Left colon (tissue), 2 donors: Measurements from ENCODE around the gene STK26. TPM values are rescaled to one million over a fixed set of nuclear protein-coding genes. Genes with fewer than 3 reads are reported as not detected.
"Not testable (repeated sequence)": the region's sequence is repeated elsewhere in the genome, so short reads cannot be mapped to it uniquely, and the experiment has no call there.

Source experiments
- ATAC-seq: fragments of 200-7000 bp; cut with Tn5 transposase; one replicate; pipeline ENCODE4 v1.9.1; 2020; ENCODE audit warnings: mild to moderate bottlenecking, moderate library complexity
- DNase-seq, 2 donors: peaks; one replicate each; pipeline ENCODE4 v3.0.0-alpha.2; 2020
- intact Hi-C, 2 donors: fragments of 100-400 bp; cut with DNase I in 1 of 2; cut with micrococcal nuclease in 1 of 2; formaldehyde crosslinking; loops; one replicate each; pipeline versions ENCODE4 v1.11.2 to v1.14.0; 2022; cut with DNase I, micrococcal nuclease
- long read RNA-seq: library from polyadenylated mRNA; unstranded; transcript quantifications from one replicate; pipeline ENCODE4 v2.0.0, GENCODE V29; 2021
- total RNA-seq, 2 donors: library from RNA; stranded (reverse); fragmentation: NEBNext Ultra II Directional; extraction: Animal tissue kit (Norgen Biotek cat#: 25700); gene quantifications; one replicate each; pipeline ENCODE4 v1.2.1, GENCODE V29; 2021
- donor health status: DM: no; HTN: no; CAD: no.
- donor health status: DM: yes; HTN: yes; CAD: no.

Gene STK26
- 10 to 100 TPM; 10.8 to 19.3 TPM for total RNA-seq
- long read RNA-seq, transcript STK26-202 (12 exons, 3,288 nt): major isoform, 12 of 17 reads
- long read RNA-seq, partial matches to known transcripts: 5 of 17 reads
- long read RNA-seq, other reads (novel, unspliced or antisense): 0 of 17 reads

- intact Hi-C loops: no loop called here
- ATAC-seq: peak; percentile 91
- DNase-seq: peak; percentile 73 to 78
Observed at GRCh38 chrX:132022967-132023895, at the start of gene STK26. Gene STK26 (plus strand): TSS chrX:132023302. CDS start chrX:132023618, 316 bp downstream.

- intact Hi-C loops: no loop called here
- ATAC-seq: no peak
- DNase-seq: no peak
Observed at GRCh38 chrX:131975851-131976250, 47.3 kb upstream of the STK26 start.

GRCh38 chrX:131977619-131978018 is 45.5 kb upstream of the STK26 start:
- ATAC-seq (no peak), DNase-seq (no peak)
- intact Hi-C loops: no loop called here

GRCh38 chrX:131979116-131979515 is 44.0 kb upstream of the STK26 start:
- ATAC-seq (no peak), DNase-seq (no peak)
- intact Hi-C loops: no loop called here

GRCh38 chrX:131985526-131986049 is 37.5 kb upstream of the STK26 start:
- no peak for DNase-seq
- ATAC-seq: no peak
- intact Hi-C loops: no loop called here

- DNase-seq (no peak), ATAC-seq (no peak)
- intact Hi-C loops: no loop called here
Observed at GRCh38 chrX:131987252-131987651, 35.9 kb upstream of the STK26 start.

- DNase-seq (no peak), ATAC-seq (no peak)
- intact Hi-C loops: no loop called here
Observed at GRCh38 chrX:131988236-131988635, 34.9 kb upstream of the STK26 start.

GRCh38 chrX:132001127-132001526 is 22.0 kb upstream of the STK26 start:
- peak; percentile 57 for ATAC-seq
- DNase-seq: no peak
- intact Hi-C loops: no loop called here

- DNase-seq (no peak), ATAC-seq (no peak)
- intact Hi-C loops: no loop called here
Observed at GRCh38 chrX:132004728-132005127, 18.4 kb upstream of the STK26 start.

GRCh38 chrX:132009350-132009749 is 13.8 kb upstream of the STK26 start:
- DNase-seq (no peak), ATAC-seq (no peak)
- intact Hi-C loops: no loop called here

GRCh38 chrX:132010213-132010612 is 12.9 kb upstream of the STK26 start:
- not testable (repeated sequence) for ATAC-seq

GRCh38 chrX:132015875-132016274 is 7.2 kb upstream of the STK26 start:
- intact Hi-C loops: no loop called here
- ATAC-seq (no peak), DNase-seq (no peak)

More at GRCh38 chrX:132010213-132010612, 12.9 kb upstream of the STK26 start:
- intact Hi-C loops, DNase-seq: not testable (repeated sequence)

GRCh38 chrX:132016628-132017430 is 6.3 kb upstream of the STK26 start:
- DNase-seq (no peak), ATAC-seq (no peak)
- intact Hi-C loops: no loop called here

- ATAC-seq (no peak), DNase-seq (no peak)
- intact Hi-C loops: no loop called here
Observed at GRCh38 chrX:132017431-132018185, 5.5 kb upstream of the STK26 start.

GRCh38 chrX:132022198-132022966 is 720 bp upstream of the STK26 start:
- intact Hi-C loops: no loop called here

GRCh38 chrX:132023896-132024386 is 839 bp downstream of the STK26 start:
- peak; percentile 36 for ATAC-seq
- intact Hi-C loops: no loop called here

More at GRCh38 chrX:132022198-132022966, 720 bp upstream of the STK26 start:
- ATAC-seq (peak; percentile 12), DNase-seq (peak in 1 of 2 donors; percentile 23)

GRCh38 chrX:132025041-132025440 is 1.9 kb downstream of the STK26 start:
- no peak for DNase-seq
- intact Hi-C loops: no loop called here
- no peak for ATAC-seq

More at GRCh38 chrX:132023896-132024386, 839 bp downstream of the STK26 start:
- peak in 1 of 2 donors; percentile 30 for DNase-seq

GRCh38 chrX:132030264-132030663 is 7.2 kb downstream of the STK26 start:
- ATAC-seq (no peak), DNase-seq (no peak)
- intact Hi-C loops: no loop called here
